Activated CD4-positive, alpha-beta T cell treated with anti-CD3 and anti-CD28 coated beads, Interleukin-2, amount 10 ng/mL, durations not matched to agents 7 days and 5 days (primary cell): ENCODE results near the gene TCEAL9. TPM values are rescaled to one million over a fixed set of nuclear protein-coding genes. Genes with fewer than 3 reads are reported as not detected.

Source experiments
- CTCF ChIA-PET: fragments of 350-600 bp; sonication (Branson Sonifier 250); formaldehyde crosslinking; loops from one replicate; lab custom pipeline; 2021; ENCODE audit warnings: antibody characterized with exemption; lab: Charles Lee
- POLR2A ChIA-PET: fragments of 350-600 bp; sonication (Branson Sonifier 250); formaldehyde crosslinking; loops from one replicate; lab custom pipeline; 2021; ENCODE audit warnings: antibody characterized with exemption; lab: Charles Lee
- DNase-seq: peaks from one replicate; pipeline ENCODE4 v3.0.0-alpha.2; 2020
- H3K27ac Mint-ChIP-seq: one replicate; pipeline ENCODE4 v1.8.0; 2021; ENCODE audit warnings: mild to moderate bottlenecking, moderate library complexity, mixed read lengths
- H3K27me3 Mint-ChIP-seq: one replicate; pipeline ENCODE4 v1.8.0; 2021; ENCODE audit warnings: mixed read lengths
- H3K36me3 Mint-ChIP-seq: one replicate; pipeline ENCODE4 v1.8.0; 2021; ENCODE audit warnings: low read depth, mixed read lengths
- H3K4me1 Mint-ChIP-seq: one replicate; pipeline ENCODE4 v1.8.0; 2021; ENCODE audit warnings: mixed read lengths
- H3K4me3 Mint-ChIP-seq: one replicate; pipeline ENCODE4 v1.8.0; 2021; ENCODE audit warnings: mild to moderate bottlenecking, moderate library complexity, mixed read lengths
- H3K9me3 Mint-ChIP-seq: one replicate; pipeline ENCODE4 v1.8.0; 2021; ENCODE audit warnings: mixed read lengths
- total RNA-seq, 2 experiments: library from RNA; stranded (reverse); gene quantifications; one replicate each; pipeline ENCODE4 v1.2.3, GENCODE V29; 2021

The TCEAL9 gene
- total RNA-seq, 2 experiments from 2014 or later = not detected

- Mint-ChIP-seq H3K27ac (no peak overlapping the region), H3K4me3 (no peak overlapping the region), H3K9me3 (no peaks in the 10 kb centered on the region), H3K36me3 (no peaks in the 10 kb centered on the region), H3K27me3 (peaks cover 2% of the 10 kb centered on the region), H3K4me1 (peaks cover 8% of the 10 kb centered on the region)
- ChIA-PET POLR2A (no interaction called here), CTCF (no interaction called here)
- DNase-seq = no peak
Observed at GRCh38 chrX:103407776-103408175, 51.5 kb downstream of the TCEAL9 start.

Other genes with a start within 250 kb of the TCEAL9 start
- 10 to 100 TPM in 1 of 2 experiments, 1 to 10 TPM in 1; 9.9 to 11.2 TPM for gene BEX4, start 141.4 kb upstream of the TCEAL9 start, total RNA-seq
- 10 to 100 TPM; 35.2 to 48.1 TPM for gene TCEAL8, start 101.4 kb upstream of the TCEAL9 start, total RNA-seq
- gene TCEAL5, start 79.8 kb upstream of the TCEAL9 start, total RNA-seq = not detected
- 1 to 10 TPM; 5.0 to 5.3 TPM for gene BEX2, start 45.5 kb upstream of the TCEAL9 start, total RNA-seq
- not detected for gene TCEAL7, start 26.3 kb upstream of the TCEAL9 start, total RNA-seq
- 1 to 10 TPM; 5.4 to 6.3 TPM for gene BEX3, start 20.0 kb downstream of the TCEAL9 start, total RNA-seq
- gene RAB40A, start 163.0 kb downstream of the TCEAL9 start, total RNA-seq = under 1 TPM; 0.10 to 0.12 TPM
- gene TCEAL4, start 229.0 kb downstream of the TCEAL9 start, total RNA-seq = 1 to 10 TPM; 4.9 to 5.1 TPM